Keratinocyte (primary cell): ENCODE measurements around the gene KCNJ13. TPM values are rescaled to one million over a fixed set of nuclear protein-coding genes. Genes with fewer than 3 reads are reported as not detected.

Experiments
- DNase-seq: peaks from one replicate; pipeline ENCODE4 v3.0.0-alpha.2; 2011; ENCODE audit warnings: low read depth, missing footprints, low spot score
- FAIRE-seq: peaks from 2 replicates; lab custom pipeline; 2011; peaks lifted over from hg19 to GRCh38; lab: Jason Lieb, UNC
- H2AFZ ChIP-seq: 2 replicates; pipeline ENCODE4 v1.6.0; 2012; ENCODE audit warnings: low read length, control low read depth, inconsistent platforms; ENCODE audit not compliant: control insufficient read depth
- H3K27ac ChIP-seq: 2 replicates; pipeline ENCODE4 v1.5.1; 2011; ENCODE audit warnings: low read length; ENCODE audit not compliant: control insufficient read depth, insufficient read depth
- H3K27me3 ChIP-seq: 3 replicates; pipeline ENCODE4 v1.6.0; 2011; ENCODE audit warnings: low read length; ENCODE audit not compliant: control insufficient read depth, insufficient read depth; ENCODE audit errors: extremely low read depth
- H3K36me3 ChIP-seq, 2 experiments: 2 replicates in 1 of 2; 3 replicates in 1 of 2; pipeline ENCODE4 v1.5.1; 2011; ENCODE audit warnings: low read length in 2 of 2, mild to moderate bottlenecking in 1 of 2; ENCODE audit not compliant: control insufficient read depth in 2 of 2, insufficient read depth in 2 of 2; ENCODE audit errors: extremely low read depth in 1 of 2
- H3K4me1 ChIP-seq: 3 replicates; pipeline ENCODE4 v1.5.1; 2011; ENCODE audit warnings: low read length; ENCODE audit not compliant: control insufficient read depth, insufficient read depth; ENCODE audit errors: extremely low read depth
- H3K4me2 ChIP-seq: 3 replicates; pipeline ENCODE4 v1.6.0; 2011; ENCODE audit warnings: low read depth, low read length; ENCODE audit not compliant: control insufficient read depth, insufficient read depth; ENCODE audit errors: extremely low read depth
- H3K4me3 ChIP-seq, 3 experiments: fragments of 200-600 bp in 1 of 3; sonication (generic) in 1 of 3; 2 replicates in 2 of 3; 3 replicates in 1 of 3; pipeline ENCODE4 v1.5.1; 2011 to 2016; ENCODE audit warnings: low read length in 3 of 3, mild to moderate bottlenecking in 3 of 3, control low read depth in 2 of 3, inconsistent platforms in 1 of 3, low read depth in 1 of 3, mixed read lengths in 1 of 3, mixed run types in 1 of 3, moderate library complexity in 1 of 3; ENCODE audit not compliant: control insufficient read depth in 2 of 3, insufficient read depth in 2 of 3; ENCODE audit errors: extremely low read depth in 1 of 3
- H3K79me2 ChIP-seq: 2 replicates; pipeline ENCODE4 v1.6.0; 2012; ENCODE audit warnings: low read length; ENCODE audit not compliant: control insufficient read depth, insufficient read depth
- H3K9ac ChIP-seq: 3 replicates; pipeline ENCODE4 v1.6.0; 2011; ENCODE audit warnings: low read length; ENCODE audit not compliant: control insufficient read depth, insufficient read depth; ENCODE audit errors: extremely low read depth
- H3K9me1 ChIP-seq: 3 replicates; pipeline ENCODE4 v1.6.0; 2011; ENCODE audit warnings: low read length; ENCODE audit not compliant: control insufficient read depth, insufficient read depth; ENCODE audit errors: extremely low read depth
- H3K9me3 ChIP-seq: 2 replicates; pipeline ENCODE4 v1.5.1; 2012; ENCODE audit warnings: low read depth, low read length; ENCODE audit not compliant: control insufficient read depth
- H4K20me1 ChIP-seq: 3 replicates; pipeline ENCODE4 v1.6.0; 2011; ENCODE audit warnings: low read length; ENCODE audit not compliant: control insufficient read depth, insufficient read depth; ENCODE audit errors: extremely low read depth
- CTCF ChIP-seq, 3 experiments: IDR thresholded peaks in 1 of 3; conservative IDR thresholded peaks in 1 of 3; optimal IDR thresholded peaks in 1 of 3; 2 replicates in 2 of 3; 3 replicates in 1 of 3; pipeline versions ENCODE3 to v1.5.1; 2011; ENCODE audit warnings: low read length in 3 of 3, mild to moderate bottlenecking in 3 of 3, moderate library complexity in 2 of 3, control low read depth in 1 of 3, inconsistent platforms in 1 of 3; ENCODE audit not compliant: insufficient read depth in 2 of 3; ENCODE audit errors: extremely low read depth in 1 of 3
- EZH2 ChIP-seq: IDR thresholded peaks from one replicate; pipeline ENCODE4 v1.6.1; 2012; ENCODE audit warnings: inconsistent platforms, mild to moderate bottlenecking, low read length, moderate library complexity
- dilution Hi-C: fragments of 300-500 bp; cut with MboI; formaldehyde crosslinking; loops from one replicate; pipeline ENCODE4 v1.7.0; 2020; ENCODE audit warnings: low sequenced_read_pairs; ENCODE audit not compliant: extremely low pct_ligation_motif_present
- polyA plus RNA-seq, 5 experiments: library from polyadenylated mRNA; depleted of rRNA in 3 of 5; stranded (reverse) in 3 of 5; stranded (forward) in 1 of 5; unstranded in 1 of 5; fragments of >200 nt; gene quantifications; 1 replicate in 1 of 5; 2 replicates in 3 of 5; 3 replicates in 1 of 5; pipeline versions ENCODE4 v1.2.1 to v1.2.3, GENCODE V29; 2011 to 2012; ENCODE audit warnings: missing spikeins in 2 of 5, low read depth in 1 of 5, low replicate concordance in 1 of 5

KCNJ13 gene
- polyA plus RNA-seq, 1 donor (not counting 4 experiments of a cell fraction or from before 2014, with no cell fraction given), result not detected

GRCh38 chr2:232741972-232742371, 34.4 kb downstream of the KCNJ13 start:
- TF ChIP-seq EZH2 (no peak), CTCF (optimal IDR thresholded peaks at IDR 0.05 in 1 of 3, IDR thresholded peaks at IDR 0.05 in 1 of 3, conservative IDR thresholded peaks at IDR 0.05 in 1 of 3; ENCODE audit: extremely low read depth in 1 of 3, insufficient read depth in 2 of 3, low read length in 3 of 3) (no peak)
- no peak overlapping the region for H3K4me2 ChIP-seq
- dilution Hi-C loops, result no loop called here
- no peaks in the 10 kb centered on the region for H4K20me1 ChIP-seq
- H3K27me3 ChIP-seq, result no peaks in the 10 kb centered on the region
- H3K27ac ChIP-seq, result no peak overlapping the region
- peaks cover 2% of the 10 kb centered on the region for H3K79me2 ChIP-seq
- FAIRE-seq (no peak), DNase-seq (no peak)
- no peak overlapping the region for H3K4me3 ChIP-seq
- no peaks in the 10 kb centered on the region for H3K9me3 ChIP-seq
- no peak overlapping the region for H2AFZ ChIP-seq
- peaks cover 6% of the 10 kb centered on the region in 2 experiments for H3K36me3 ChIP-seq
- peaks cover 2% of the 10 kb centered on the region for H3K9me1 ChIP-seq
- no peaks in the 10 kb centered on the region for H3K4me1 ChIP-seq
- no peak overlapping the region for H3K9ac ChIP-seq

GRCh38 chr2:232741294-232741693, 35.1 kb downstream of the KCNJ13 start:
- no peak overlapping the region for H3K4me3 ChIP-seq
- H3K27ac ChIP-seq, result no peak overlapping the region
- no peaks in the 10 kb centered on the region for H3K9me3 ChIP-seq
- peaks cover 8 to 9% of the 10 kb centered on the region in 2 experiments for H3K36me3 ChIP-seq
- dilution Hi-C loops, result no loop called here
- peaks cover 2% of the 10 kb centered on the region for H3K79me2 ChIP-seq
- H3K9ac ChIP-seq, result no peak overlapping the region
- H3K9me1 ChIP-seq, result peaks cover 2% of the 10 kb centered on the region
- no peaks in the 10 kb centered on the region for H3K4me1 ChIP-seq
- no peak for DNase-seq
- no peak for FAIRE-seq
- H2AFZ ChIP-seq, result no peak overlapping the region
- H3K4me2 ChIP-seq, result no peak overlapping the region
- TF ChIP-seq EZH2, result no peak
- no peak for TF ChIP-seq CTCF (optimal IDR thresholded peaks at IDR 0.05 in 1 of 3, IDR thresholded peaks at IDR 0.05 in 1 of 3, conservative IDR thresholded peaks at IDR 0.05 in 1 of 3; ENCODE audit: extremely low read depth in 1 of 3, insufficient read depth in 2 of 3, low read length in 3 of 3)
- H3K27me3 ChIP-seq, result no peaks in the 10 kb centered on the region
- peaks cover 2% of the 10 kb centered on the region for H4K20me1 ChIP-seq
